ENCODE measurements around the gene TRPM3. TPM values are rescaled to one million over a fixed set of nuclear protein-coding genes. Genes with fewer than 3 reads are reported as not detected.

The TRPM3 gene
- polyA plus RNA-seq, 3 donors = not detected

GRCh38 chr9:70641031-70641430 is 480.4 kb downstream of the TRPM3 start:
- H3K9me3 ChIP-seq (replicated peaks in 1 of 2; ENCODE audit: control insufficient read depth in 1 of 2, insufficient read depth in 1 of 2, low read length in 2 of 2) = no peaks in the 10 kb centered on the region
- Mint-ChIP-seq H3K27ac (no peak overlapping the region), H3K4me3 (no peak overlapping the region), H3K27me3 (ENCODE audit: low read depth in 3 of 3) (no peaks in the 10 kb centered on the region), H3K4me1 (no peaks in the 10 kb centered on the region), H3K9me3 (no peaks in the 10 kb centered on the region), H3K36me3 (no peaks in the 10 kb centered on the region)
- no peak overlapping the region for H3K9ac ChIP-seq (ENCODE audit: insufficient read depth, low read length, poor library complexity, severe bottlenecking)
- no peaks in the 10 kb centered on the region for H4K20me1 ChIP-seq (ENCODE audit: insufficient read depth, low read length)
- TF ChIP-seq, protein P1, sequence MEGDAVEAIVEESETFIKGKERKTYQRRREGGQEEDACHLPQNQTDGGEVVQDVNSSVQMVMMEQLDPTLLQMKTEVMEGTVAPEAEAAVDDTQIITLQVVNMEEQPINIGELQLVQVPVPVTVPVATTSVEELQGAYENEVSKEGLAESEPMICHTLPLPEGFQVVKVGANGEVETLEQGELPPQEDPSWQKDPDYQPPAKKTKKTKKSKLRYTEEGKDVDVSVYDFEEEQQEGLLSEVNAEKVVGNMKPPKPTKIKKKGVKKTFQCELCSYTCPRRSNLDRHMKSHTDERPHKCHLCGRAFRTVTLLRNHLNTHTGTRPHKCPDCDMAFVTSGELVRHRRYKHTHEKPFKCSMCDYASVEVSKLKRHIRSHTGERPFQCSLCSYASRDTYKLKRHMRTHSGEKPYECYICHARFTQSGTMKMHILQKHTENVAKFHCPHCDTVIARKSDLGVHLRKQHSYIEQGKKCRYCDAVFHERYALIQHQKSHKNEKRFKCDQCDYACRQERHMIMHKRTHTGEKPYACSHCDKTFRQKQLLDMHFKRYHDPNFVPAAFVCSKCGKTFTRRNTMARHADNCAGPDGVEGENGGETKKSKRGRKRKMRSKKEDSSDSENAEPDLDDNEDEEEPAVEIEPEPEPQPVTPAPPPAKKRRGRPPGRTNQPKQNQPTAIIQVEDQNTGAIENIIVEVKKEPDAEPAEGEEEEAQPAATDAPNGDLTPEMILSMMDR (IDR thresholded peaks at IDR 0.05) = no peak
- DNase-seq = no peak
- no peak overlapping the region for H3K4me2 ChIP-seq (replicated peaks; ENCODE audit: extremely low read depth, low read length, poor library complexity, severe bottlenecking)
- no peaks in the 10 kb centered on the region for H3K36me3 ChIP-seq (replicated peaks in 1 of 2; ENCODE audit: control insufficient read depth in 1 of 2, insufficient read depth in 2 of 2, low read length in 2 of 2)
- no peak overlapping the region for H3K4me3 ChIP-seq (replicated peaks in 1 of 3; ENCODE audit: low read depth in 2 of 3, low read length in 3 of 3)
- no peaks in the 10 kb centered on the region for H3K27me3 ChIP-seq (ENCODE audit: control insufficient read depth in 2 of 2, insufficient read depth in 2 of 2, low read length in 2 of 2)
- H2AFZ ChIP-seq (ENCODE audit: insufficient read depth, low read depth, low read length, poor library complexity, severe bottlenecking) = no peak overlapping the region
- no peaks in the 10 kb centered on the region for H3K4me1 ChIP-seq (ENCODE audit: control insufficient read depth in 1 of 2, insufficient read depth in 2 of 2, low read length in 2 of 2)
- H3K27ac ChIP-seq (ENCODE audit: low read depth in 1 of 2, low read length in 2 of 2) = no peak overlapping the region
- intact Hi-C loops (cut with micrococcal nuclease) = no loop called here
- no peaks in the 10 kb centered on the region for H3K79me2 ChIP-seq (ENCODE audit: insufficient read depth, low read length)
- WGBS (ENCODE audit: insufficient coverage) = 87% methylated on average over 3 of the region's 4 CpGs

DNA sequence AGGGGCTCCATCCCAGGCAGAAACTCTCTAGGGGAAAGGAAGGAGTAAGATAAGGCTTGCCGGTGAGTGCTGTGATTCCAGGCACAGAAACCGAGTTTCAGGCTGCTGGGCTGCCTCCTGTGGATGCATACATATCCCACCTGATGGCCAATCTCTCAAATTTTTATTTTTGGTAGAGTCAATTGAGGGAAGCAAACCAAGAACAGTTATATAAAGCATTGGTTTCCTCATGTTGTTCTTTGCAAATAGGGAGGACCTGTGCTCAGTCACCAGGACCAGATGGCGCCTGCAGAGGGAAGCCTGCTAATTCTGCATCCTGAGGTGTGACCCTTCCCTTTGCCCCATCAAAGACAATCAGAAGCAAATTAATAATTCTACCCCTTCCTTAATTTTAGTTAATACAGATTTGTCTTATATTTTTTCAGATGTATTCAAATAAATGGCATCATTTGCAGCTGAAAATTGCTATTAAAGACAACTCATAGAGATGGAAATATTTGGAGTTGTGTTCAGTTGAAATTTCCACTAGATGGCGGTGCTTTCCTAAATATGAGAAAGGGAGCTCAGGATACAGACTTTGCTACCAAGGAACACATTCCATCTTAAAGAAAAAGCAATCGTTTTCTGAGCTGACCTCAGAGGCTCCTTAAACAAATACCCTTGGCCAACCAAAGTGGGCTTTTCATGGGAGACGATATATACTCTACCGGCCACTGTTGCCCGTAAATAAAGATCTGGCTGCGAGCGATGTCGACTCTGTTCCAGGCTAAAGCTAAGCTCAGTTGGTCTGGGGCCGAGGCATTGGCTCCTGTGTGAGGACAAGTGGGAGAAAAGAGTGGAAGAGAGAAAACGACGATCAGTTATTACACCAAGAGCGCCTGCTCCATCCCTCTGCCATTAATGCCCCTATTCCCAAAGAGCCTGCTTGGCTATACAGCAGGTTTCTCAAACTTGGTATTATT is 481.3 kb downstream of the TRPM3 start:
- Mint-ChIP-seq H3K27me3 (ENCODE audit: low read depth in 3 of 3) (no peaks in the 10 kb centered on the region), H3K4me3 (no peak overlapping the region), H3K36me3 (no peaks in the 10 kb centered on the region), H3K9me3 (no peaks in the 10 kb centered on the region), H3K27ac (no peak overlapping the region), H3K4me1 (no peaks in the 10 kb centered on the region)
- H4K20me1 ChIP-seq (ENCODE audit: insufficient read depth, low read length) = no peaks in the 10 kb centered on the region
- no peaks in the 10 kb centered on the region for H3K9me3 ChIP-seq (replicated peaks in 1 of 2; ENCODE audit: control insufficient read depth in 1 of 2, insufficient read depth in 1 of 2, low read length in 2 of 2)
- WGBS (ENCODE audit: insufficient coverage) = 72% methylated on average over 5 of the region's 15 CpGs
- H3K4me2 ChIP-seq (replicated peaks; ENCODE audit: extremely low read depth, low read length, poor library complexity, severe bottlenecking) = no peak overlapping the region
- no peak for DNase-seq
- intact Hi-C loops (cut with micrococcal nuclease) = no loop called here
- no peaks in the 10 kb centered on the region for H3K79me2 ChIP-seq (ENCODE audit: insufficient read depth, low read length)
- H3K9ac ChIP-seq (ENCODE audit: insufficient read depth, low read length, poor library complexity, severe bottlenecking) = no peak overlapping the region
- no peaks in the 10 kb centered on the region for H3K36me3 ChIP-seq (replicated peaks in 1 of 2; ENCODE audit: control insufficient read depth in 1 of 2, insufficient read depth in 2 of 2, low read length in 2 of 2)
- TF ChIP-seq, protein P1 (IDR thresholded peaks at IDR 0.05) = peak; percentile 45
- no peak overlapping the region for H2AFZ ChIP-seq (ENCODE audit: insufficient read depth, low read depth, low read length, poor library complexity, severe bottlenecking)
- no peak overlapping the region for H3K27ac ChIP-seq (ENCODE audit: low read depth in 1 of 2, low read length in 2 of 2)
- no peaks in the 10 kb centered on the region for H3K4me1 ChIP-seq (ENCODE audit: control insufficient read depth in 1 of 2, insufficient read depth in 2 of 2, low read length in 2 of 2)
- no peaks in the 10 kb centered on the region for H3K27me3 ChIP-seq (ENCODE audit: control insufficient read depth in 2 of 2, insufficient read depth in 2 of 2, low read length in 2 of 2)
- H3K4me3 ChIP-seq (replicated peaks in 1 of 3; ENCODE audit: low read depth in 2 of 3, low read length in 3 of 3) = no peak overlapping the region

Data from CD14-positive monocyte (primary cell).